NCI-H774 (cell line): ENCODE results near the gene BOC.

Experiments
- DNase-seq: peaks from one replicate; lab custom pipeline; 2025; lab: John Stamatoyannopoulos, UW

Gene BOC

DNA sequence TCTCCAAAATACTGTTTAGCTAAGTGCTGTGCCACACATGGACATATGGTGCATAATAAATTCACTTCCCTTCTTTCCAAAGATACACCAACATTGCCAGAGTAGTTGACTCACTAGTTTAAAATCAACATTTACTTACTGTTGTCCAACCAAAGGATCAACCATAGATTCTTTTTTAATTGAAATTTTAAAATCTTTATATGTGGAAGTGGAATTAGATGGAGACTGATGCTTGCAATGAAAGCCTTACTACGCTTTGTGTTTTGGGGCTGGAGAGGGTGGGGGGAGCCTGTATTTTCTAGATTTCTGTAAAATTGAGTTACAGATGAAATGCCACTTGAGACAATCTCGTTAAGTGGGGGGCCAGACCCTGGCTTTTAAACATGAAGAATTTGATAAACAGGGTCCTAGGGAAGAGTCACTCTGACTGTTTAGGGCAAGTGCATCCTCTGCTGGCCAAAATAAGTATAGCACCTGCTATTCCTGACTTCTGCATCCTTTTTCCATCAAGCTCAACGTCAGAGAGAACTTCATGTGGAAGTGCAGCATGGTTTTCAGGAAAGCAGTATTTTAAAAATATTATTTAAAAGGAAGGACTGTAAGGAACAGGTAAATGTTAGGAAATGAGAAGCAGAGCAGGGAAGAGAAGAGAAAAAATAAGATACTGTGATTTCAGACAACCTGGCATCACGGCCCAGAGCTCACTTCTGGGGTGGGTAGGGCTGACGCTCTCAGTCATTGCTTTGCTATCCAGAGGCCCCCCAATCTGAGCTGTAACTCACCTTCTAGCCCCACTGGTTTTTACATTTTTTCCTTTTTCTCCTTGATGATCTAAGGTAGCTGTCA, 76.7 kb downstream of the BOC start:
- DNase-seq: peak; percentile 2

DNA sequence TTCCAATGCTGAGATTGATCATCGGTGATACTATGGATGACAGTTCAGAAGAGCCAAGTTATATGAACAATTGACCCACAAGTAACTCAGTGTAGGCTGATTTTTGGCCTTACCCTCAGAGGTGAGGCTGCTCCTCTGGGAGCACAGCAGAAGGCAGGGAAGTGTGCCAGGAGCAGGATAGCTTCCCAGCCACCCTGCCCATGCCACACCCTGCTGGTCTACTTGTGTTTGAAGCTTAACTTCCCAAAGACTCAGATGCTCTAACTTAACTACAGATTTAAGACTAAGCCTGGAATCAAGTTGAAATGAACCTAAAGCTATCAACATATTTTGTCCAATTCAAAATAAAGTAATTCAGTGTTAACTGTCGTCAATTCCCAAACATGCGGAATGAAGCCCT, 77.5 kb downstream of the BOC start:
- no peak for DNase-seq

DNA sequence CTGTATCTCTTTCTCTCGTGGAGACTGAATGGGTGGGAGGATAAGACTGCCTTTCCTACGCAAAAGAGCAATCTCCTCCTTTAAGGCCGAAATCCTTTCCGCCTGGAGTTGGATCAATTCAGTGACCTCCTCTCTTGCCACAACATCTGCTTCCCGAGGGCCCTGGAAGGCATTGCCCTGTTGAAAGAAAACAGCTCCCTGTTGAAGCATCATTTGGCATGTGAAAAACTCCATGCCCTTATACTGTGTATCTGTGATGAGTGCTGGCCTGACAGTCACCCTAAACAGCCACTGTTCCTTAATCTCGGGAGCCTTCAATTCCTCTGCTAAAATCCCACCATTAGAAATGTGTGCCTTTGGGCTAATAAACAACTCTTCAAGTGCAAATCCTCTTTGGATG, 80.2 kb downstream of the BOC start:
- DNase-seq: no peak

DNA sequence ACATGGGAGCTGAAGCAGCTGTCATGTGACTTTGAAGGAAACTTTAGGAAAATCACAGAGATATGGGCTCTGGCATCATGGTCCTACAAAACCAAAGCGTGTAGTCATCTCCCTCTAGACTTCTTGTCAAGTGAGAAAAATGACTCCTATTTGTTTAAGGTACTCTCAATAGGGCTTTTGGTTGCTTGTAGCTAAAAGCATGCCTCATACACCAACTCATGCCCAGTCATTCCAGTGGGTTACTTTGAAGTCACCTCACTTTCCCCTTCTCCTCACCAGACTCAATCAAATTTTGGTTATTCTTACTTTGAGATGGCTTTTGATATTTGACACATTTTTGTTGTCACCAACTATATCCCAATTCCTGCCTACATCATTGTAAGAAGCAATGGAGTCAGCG, 81.6 kb downstream of the BOC start:
- DNase-seq: no peak

DNA sequence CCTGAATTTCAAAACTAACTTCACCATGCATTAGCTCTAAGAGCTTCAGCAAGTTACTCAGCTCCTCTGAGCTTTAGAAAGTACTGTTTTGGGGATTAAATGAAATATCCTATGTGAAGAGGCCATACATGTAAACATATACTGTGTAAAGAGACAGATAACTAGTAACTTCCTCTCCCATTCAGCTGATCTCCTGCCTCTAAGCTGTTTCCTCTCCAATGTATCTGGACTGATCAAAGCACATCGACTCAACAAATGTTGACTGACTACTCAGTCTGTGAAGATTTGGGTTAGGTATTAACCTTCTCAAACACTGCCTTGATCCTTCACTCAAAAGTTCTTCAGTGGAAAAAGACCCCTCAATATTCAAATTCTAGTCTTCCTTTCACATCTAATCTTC, 82.0 kb downstream of the BOC start:
- DNase-seq: no peak

DNA sequence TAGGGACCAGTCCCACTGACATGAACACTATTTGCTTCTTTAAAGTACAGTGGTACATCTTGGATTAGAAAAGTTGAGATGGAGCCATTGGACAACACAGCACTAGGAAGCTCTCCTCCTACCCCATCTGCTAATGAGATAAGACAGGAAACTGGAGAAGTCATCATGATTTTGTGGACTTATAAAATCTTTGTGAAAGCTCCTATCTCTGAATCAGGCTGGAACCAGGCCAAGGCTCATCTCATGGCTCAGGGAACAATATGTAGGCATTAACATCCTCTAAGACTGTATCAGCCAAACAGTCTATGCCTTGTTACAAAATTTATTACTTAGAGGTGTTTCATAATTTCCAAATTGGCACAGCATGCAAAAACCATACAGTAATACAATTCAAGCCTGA, 84.1 kb downstream of the BOC start:
- DNase-seq: no peak

DNA sequence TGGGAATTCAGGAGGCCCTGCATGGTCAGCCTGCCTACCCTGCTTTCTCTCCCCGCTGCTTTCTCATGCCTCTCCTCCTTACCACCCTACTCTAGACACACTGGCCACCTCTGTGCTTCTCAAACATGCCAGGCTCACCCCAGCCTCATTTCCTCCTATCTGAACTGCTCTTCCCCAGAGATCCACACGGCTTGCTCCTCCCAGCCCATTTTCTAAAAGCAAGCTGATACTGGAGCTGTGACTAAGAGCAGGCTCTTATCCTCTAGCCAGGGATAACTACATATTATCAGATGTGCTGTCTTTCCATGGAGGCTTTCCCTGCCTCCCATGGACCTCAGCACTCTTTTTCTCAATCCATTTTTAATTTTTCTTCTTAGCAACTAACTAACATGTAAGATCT, 85.9 kb downstream of the BOC start:
- DNase-seq: no peak

DNA sequence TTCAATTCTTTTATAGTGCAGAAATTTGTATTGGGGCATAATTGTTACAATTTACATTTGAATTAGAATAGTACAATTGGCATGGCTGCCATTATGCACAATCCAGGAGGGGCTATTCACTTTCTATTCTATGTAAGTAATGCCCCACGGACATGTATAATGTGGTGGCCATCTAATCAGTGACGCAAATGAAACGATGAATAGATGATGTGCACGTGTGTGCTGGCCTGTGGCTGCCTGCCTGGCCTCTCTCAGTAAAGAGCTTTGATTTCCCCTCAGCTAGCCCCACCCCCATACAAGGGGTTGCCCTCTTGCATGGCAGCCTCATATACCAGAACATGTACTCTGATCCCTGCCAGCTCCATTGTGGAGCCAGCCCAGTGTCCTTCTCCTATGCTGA, 86.5 kb downstream of the BOC start:
- no peak for DNase-seq

DNA sequence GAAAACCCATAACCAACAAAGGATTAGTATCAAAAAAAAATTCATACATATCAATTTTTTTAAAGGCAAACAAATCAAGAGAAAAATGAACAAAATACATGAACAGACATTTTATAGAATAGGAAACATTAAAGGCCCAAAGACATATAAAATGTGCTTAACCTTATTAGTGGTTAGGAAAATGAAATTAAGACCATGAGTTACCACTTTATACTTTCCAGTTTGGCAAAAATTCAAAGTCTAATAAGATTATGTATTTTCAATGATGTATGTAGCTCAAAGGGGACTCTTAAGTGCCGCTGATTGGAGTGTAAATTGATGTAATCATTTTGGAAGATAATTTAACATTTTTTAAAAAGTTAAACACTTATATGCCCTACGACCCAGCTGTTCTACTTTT, 89.2 kb downstream of the BOC start:
- no peak for DNase-seq

DNA sequence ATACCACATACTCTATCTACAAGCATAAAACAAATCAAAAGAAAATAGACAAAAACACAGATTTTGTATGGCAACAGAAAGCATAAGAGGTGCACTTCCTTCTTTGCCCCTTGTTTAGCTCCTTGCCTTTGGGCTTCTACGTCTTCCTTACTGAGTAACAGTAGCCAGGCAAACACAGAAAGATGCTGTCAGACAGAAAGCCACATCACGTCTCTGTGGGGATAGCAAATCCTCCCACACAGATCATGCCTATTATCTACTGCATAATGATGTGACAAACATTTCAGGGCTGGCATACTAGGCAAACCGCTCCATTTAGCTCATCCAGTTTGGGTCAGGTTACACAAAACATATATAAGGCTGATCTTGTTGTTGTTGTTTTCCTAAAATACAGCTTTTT, 92.7 kb downstream of the BOC start:
- DNase-seq: no peak

DNA sequence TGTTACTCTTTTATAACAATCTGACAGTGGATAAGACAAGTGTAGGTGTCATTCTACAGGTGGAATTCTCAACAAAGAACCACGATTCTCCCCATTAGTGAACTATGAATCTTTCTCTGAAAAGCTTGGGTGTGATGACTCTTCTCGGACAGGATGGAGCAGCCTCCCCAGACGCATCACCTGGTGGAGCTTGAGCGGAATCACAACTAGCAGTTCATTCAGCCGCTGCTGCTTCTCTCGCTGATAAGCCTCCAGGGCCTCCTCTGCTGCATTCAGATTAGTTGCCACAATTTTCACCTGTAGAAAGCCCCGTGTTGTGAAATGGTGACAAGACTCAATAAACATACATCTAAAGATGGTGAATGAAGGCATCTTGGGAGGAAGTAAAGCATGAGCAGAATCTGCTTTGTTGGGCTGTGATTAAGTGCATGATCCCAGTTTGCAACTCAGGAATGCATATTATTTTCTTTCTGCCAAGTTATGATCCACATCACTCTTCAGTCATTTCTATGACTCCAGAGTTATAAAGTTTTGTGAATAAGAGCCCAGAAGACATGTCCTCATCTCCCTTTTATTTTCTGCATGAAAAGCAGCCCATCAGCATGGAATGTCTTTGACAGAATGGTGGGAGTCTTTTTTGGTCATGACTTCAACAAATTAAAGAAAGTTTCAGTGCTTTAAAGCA, 93.6 kb downstream of the BOC start:
- DNase-seq: no peak

DNA sequence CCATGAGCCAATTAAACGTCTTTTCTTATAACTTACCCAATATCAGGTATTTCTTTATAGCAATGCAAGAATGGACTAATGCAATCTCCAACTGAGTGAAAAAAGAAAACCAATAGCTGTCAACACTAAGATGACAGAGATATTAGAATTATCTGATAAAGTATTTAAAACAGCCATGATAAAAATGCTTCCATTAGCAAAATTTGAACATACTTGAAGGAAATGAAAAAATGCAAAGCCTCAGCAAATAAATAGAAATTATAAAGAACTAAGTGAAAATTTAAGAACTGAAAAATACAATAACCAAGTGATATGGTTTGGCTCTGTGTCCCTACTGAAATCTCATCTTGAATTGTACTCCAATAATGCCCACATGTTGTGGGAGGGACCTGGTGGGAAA, 99.6 kb downstream of the BOC start:
- no peak for DNase-seq

DNA sequence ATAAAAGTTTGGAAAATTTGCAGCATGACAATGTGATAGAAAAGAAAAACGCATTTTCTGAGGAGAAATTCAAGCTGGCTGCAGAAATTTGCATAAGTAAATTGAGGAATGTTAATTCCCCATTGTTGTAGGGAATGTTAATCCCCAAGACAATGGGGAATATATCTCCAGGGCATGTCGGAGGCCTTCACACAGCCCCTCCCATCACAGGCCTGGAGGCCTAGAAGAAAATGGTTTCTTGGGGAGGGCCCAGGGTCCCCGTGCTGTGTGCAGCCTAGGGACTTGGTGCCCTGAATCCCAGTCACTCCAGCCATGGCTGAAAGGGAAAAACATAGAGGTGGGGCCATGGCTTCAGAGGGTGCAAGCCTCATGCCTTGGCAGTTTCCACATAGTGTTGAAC, 101.1 kb downstream of the BOC start:
- DNase-seq: no peak

DNA sequence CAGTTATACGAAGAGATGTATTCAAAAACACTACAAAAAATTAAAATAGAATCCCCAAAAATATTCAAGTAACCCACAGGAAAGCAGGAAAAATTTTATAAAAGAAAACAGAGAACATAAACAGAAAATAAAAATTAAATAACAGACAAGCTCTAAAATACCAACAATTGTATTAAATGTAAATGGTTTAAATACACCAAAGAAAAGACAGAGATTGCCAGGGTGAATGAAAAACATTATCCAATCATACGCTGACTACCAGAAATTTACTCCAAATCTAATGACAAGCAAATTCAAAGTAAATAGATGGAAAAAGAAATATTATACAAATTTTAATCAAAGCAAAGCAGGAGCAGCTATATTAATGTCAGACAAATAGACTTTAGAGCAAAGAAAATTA, 103.6 kb downstream of the BOC start:
- DNase-seq: no peak

DNA sequence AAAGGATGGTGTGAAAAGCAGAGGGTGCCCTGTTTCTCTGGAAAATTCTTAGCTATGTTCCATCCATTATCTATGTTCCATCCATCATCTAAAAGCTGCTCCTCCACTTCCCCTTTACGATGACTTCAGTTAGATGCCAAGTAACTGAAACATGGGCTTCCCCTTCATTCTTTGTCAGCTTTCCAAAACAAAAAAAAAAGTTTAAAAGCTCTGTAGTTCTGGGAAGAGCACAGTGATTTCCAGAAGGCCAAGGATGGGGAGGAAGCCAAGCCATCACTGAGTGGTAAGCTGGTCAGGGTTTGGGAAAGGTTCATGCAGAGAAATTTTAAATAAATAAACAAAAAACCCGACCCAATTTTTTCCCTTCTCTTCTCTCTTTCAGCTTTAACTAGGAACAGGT, 118.4 kb downstream of the BOC start:
- no peak for DNase-seq

DNA sequence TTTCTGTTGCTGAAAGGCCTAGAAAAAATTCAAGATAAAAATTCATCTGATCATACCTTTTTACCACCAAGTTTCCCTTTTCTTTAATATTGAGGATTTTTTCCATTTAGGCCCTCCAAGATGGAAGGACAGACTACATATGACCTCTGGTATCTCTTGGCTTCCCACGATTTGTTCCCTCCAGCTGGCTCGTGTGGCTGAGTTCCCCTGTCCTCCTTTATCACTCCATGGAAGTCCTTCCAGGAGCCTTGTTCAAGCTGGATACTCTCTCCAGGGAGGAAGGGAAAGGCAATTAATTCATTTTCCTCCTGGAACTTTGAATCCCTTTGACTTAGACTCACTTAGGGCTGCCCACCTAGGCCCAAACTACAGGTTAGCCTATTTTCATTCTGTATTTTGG, 119.4 kb downstream of the BOC start:
- no peak for DNase-seq

DNA sequence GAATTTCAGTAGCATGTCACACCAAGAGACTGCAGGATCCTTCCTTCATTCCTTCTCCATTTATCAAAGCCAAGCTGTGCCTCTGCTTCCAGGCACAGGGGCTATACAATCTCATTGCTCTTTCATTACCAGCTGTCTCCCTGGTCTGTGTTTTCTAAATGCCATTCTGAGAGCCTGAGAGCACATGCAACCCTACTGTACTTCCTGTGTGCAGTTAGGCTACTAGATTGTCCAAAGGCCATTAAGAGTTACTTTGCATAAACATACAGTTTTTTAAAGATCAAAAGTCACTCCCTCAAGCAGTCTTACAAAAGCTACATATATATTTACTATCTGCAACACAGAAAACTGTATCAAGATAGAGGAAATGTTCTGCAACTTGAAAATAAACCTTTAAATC, 119.8 kb downstream of the BOC start:
- no peak for DNase-seq
